Measurements from ENCODE around the gene NPHS2.
"Not testable (repeated sequence)": the region's sequence is repeated elsewhere in the genome, so short reads cannot be mapped to it uniquely, and the experiment has no call there.

Gene NPHS2

GRCh38 chr1:179545321-179545720, 30.4 kb downstream of the NPHS2 start:
- DNase-seq: no peak

DNA sequence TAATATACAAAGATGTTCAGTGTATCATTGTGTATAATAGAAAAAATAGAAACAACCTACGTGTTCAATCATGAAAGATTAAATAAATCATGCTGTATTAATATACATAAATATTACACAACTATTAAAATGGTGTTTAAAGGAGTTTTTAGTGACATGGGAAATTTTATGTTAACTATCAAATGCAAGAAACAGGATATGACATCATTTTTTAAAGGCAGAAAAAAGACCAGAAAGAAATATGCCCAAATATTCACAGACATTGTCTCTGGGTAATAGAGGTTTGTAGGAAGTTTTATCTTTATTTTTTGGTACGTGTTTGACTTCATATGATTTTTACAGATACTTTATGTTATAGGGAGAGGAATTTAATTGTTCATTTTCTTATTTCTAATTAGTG, 34.0 kb downstream of the NPHS2 start:
- no peak for DNase-seq

- no peak for DNase-seq
Observed at GRCh38 chr1:179530352-179530751, 45.4 kb downstream of the NPHS2 start.

GRCh38 chr1:179529482-179530195, 46.1 kb downstream of the NPHS2 start:
- no peak for DNase-seq

- not testable (repeated sequence) for DNase-seq
Observed at GRCh38 chr1:179518544-179518943, 57.2 kb downstream of the NPHS2 start.

GRCh38 chr1:179516976-179517705, 58.6 kb downstream of the NPHS2 start:
- no peak for DNase-seq

- DNase-seq: no peak
Observed at GRCh38 chr1:179510038-179510437, 65.7 kb downstream of the NPHS2 start.

- DNase-seq: no peak
Observed at GRCh38 chr1:179509384-179509783, 66.4 kb downstream of the NPHS2 start.

DNA sequence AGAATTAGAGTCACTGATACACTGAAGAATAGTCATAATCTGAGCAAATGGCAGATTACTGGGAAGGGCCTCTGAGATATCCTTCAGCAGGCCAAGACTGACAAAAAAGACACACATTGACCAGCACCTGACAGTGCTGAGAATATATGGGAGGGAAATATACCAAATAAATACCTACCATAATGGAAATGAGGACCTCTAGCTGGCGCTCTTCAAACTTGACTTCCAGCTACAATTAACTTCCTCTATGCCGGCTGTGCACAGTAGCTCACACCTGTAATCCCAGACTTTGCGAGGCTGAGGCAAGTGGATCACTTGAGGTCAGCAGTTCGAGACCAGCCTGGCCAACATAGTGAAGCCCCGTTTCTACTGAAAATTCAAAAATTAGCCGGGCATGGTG, 69.5 kb downstream of the NPHS2 start:
- DNase-seq: no peak

All from NCI-H1694 treated with DMSO at 0.1 percent for 48 hours (cell line).